Small intestine (tissue), 7 donors: ENCODE measurements around the gene AP4E1. TPM values are rescaled to one million over a fixed set of nuclear protein-coding genes. Genes with fewer than 3 reads are reported as not detected.
"Not testable (repeated sequence)": the region's sequence is repeated elsewhere in the genome, so short reads cannot be mapped to it uniquely, and the experiment has no call there.

Source experiments
- DNase-seq, 2 donors: peaks; one replicate each; pipeline versions ENCODE4 v3.0.0 to v3.0.0-alpha.2; 2013
- FAIRE-seq: peaks from 2 replicates; lab custom pipeline; 2012; peaks lifted over from hg19 to GRCh38; lab: Jason Lieb, UNC
- H3K27ac ChIP-seq, 3 donors: one replicate each; pipeline ENCODE4 v1.5.1; 2013; ENCODE audit warnings: low read length in 2 of 3, mild to moderate bottlenecking in 2 of 3, control low read depth in 1 of 3, inconsistent platforms in 1 of 3, low read depth in 1 of 3, moderate library complexity in 1 of 3
- H3K27me3 ChIP-seq, 3 donors: one replicate each; pipeline ENCODE4 v1.6.1; 2013; ENCODE audit warnings: low read length in 3 of 3, inconsistent platforms in 1 of 3; ENCODE audit not compliant: control insufficient read depth in 3 of 3, insufficient read depth in 3 of 3
- H3K36me3 ChIP-seq, 3 donors: one replicate each; pipeline ENCODE4 v1.6.1; 2013; ENCODE audit warnings: low read length in 3 of 3, inconsistent platforms in 1 of 3, low read depth in 1 of 3, mild to moderate bottlenecking in 1 of 3, moderate library complexity in 1 of 3; ENCODE audit not compliant: control insufficient read depth in 3 of 3, insufficient read depth in 2 of 3
- H3K4me1 ChIP-seq, 3 donors: one replicate each; pipeline ENCODE4 v1.6.1; 2013; ENCODE audit warnings: low read length in 2 of 3, inconsistent platforms in 1 of 3, low read depth in 1 of 3, mild to moderate bottlenecking in 1 of 3, moderate library complexity in 1 of 3; ENCODE audit not compliant: control insufficient read depth in 3 of 3, insufficient read depth in 2 of 3
- H3K4me3 ChIP-seq, 3 donors: one replicate each; pipeline ENCODE4 v1.5.1; 2013; ENCODE audit warnings: low read length in 3 of 3, control low read depth in 1 of 3, inconsistent platforms in 1 of 3, low read depth in 1 of 3, mild to moderate bottlenecking in 1 of 3, moderate library complexity in 1 of 3
- H3K9me3 ChIP-seq, 2 donors: one replicate each; pipeline ENCODE4 v1.6.1; 2013; ENCODE audit warnings: low read depth in 1 of 2, low read length in 1 of 2; ENCODE audit not compliant: control insufficient read depth in 2 of 2, insufficient read depth in 1 of 2
- WGBS, 3 donors: extraction: QIAGEN DNeasy Blood & Tissue Kit; methylation state at CpG; one replicate each; pipeline ENCODE4 v1.1.7; 2013; 5-methylcytosine and 5-hydroxymethylcytosine counted together
- polyA plus RNA-seq, 4 donors: library from polyadenylated mRNA; stranded (reverse) in 3 of 4; unstranded in 1 of 4; fragments of 200-250 nt in 3 of 4; fragments of 120-200 nt in 1 of 4; gene quantifications; one replicate each; pipeline versions ENCODE4 v1.2.1 to v1.2.3, GENCODE V29; 2013
- donor health status: healthy with polysubstance abuse.
- donor health status: control.
- donor health status: control.
- donor health status: Bipolar disorder and iron deficiency.
- donor health status: healthy.

The AP4E1 gene
- polyA plus RNA-seq, 4 donors, result 3.0 to 7.5 (median 3.7) TPM

- H3K27ac ChIP-seq, H3K27me3 ChIP-seq, H3K9me3 ChIP-seq, H3K4me1 ChIP-seq, H3K36me3 ChIP-seq, H3K4me3 ChIP-seq, FAIRE-seq, DNase-seq: not testable (repeated sequence)
- WGBS, 3 donors, result 81 to 93% (median 86%) methylated on average over 8 of the region's 8 CpGs
Observed at GRCh38 chr15:50901390-50901789, 7.1 kb upstream of the AP4E1 start.

- no peak overlapping the region for H3K27ac ChIP-seq
- H3K4me3 ChIP-seq, result no peak overlapping the region
- no peaks in the 10 kb centered on the region for H3K9me3 ChIP-seq
- H3K4me1 ChIP-seq, result peaks cover 0 to 8% (median 0%) of the 10 kb centered on the region in 3 donors
- no peak for FAIRE-seq
- H3K36me3 ChIP-seq, result no peaks in the 10 kb centered on the region
- no peak for DNase-seq
- H3K27me3 ChIP-seq, result no peaks in the 10 kb centered on the region
Observed at GRCh38 chr15:50904211-50904610, 4.3 kb upstream of the AP4E1 start.

GRCh38 chr15:50905055-50905454 is 3.4 kb upstream of the AP4E1 start:
- FAIRE-seq (no peak), DNase-seq (no peak)
- Histone ChIP-seq H3K4me3 (no peak overlapping the region), H3K27ac (no peak overlapping the region), H3K36me3 (peaks cover 0 to under 1% (median 0%) of the 10 kb centered on the region in 3 donors), H3K4me1 (peaks cover 0 to 8% (median 0%) of the 10 kb centered on the region in 3 donors), H3K9me3 (no peaks in the 10 kb centered on the region), H3K27me3 (no peaks in the 10 kb centered on the region)
- 91 to 98% (median 96%) methylated on average over 4 of the region's 4 CpGs for WGBS, 3 donors

GRCh38 chr15:50906954-50907600 is 1.4 kb upstream of the AP4E1 start:
- H3K27ac ChIP-seq, result peak overlapping the region in 2 of 3 donors; percentile 56 to 98
- no peaks in the 10 kb centered on the region for H3K9me3 ChIP-seq
- no peak for FAIRE-seq
- peaks cover 2 to 4% (median 2%) of the 10 kb centered on the region in 3 donors for H3K36me3 ChIP-seq
- WGBS, 3 donors, result 15 to 52% (median 34%) methylated on average over 16 of the region's 16 CpGs
- peaks cover 0 to 8% (median 0%) of the 10 kb centered on the region in 3 donors for H3K4me1 ChIP-seq
- DNase-seq, result peak; percentile 68 to 90
- no peaks in the 10 kb centered on the region for H3K27me3 ChIP-seq
- peak overlapping the region in 2 of 3 donors; percentile 76 to 81 for H3K4me3 ChIP-seq

- no peak for FAIRE-seq
- H3K27ac ChIP-seq, result peak overlapping the region; percentile 56 to 98 (median 80)
Observed at GRCh38 chr15:50907601-50908208, 778 bp upstream of the AP4E1 start.

GRCh38 chr15:50909010-50909317 is 481 bp downstream of the AP4E1 start:
- Histone ChIP-seq H3K4me1 (peaks cover 0 to 8% (median 0%) of the 10 kb centered on the region in 3 donors), H3K4me3 (peak overlapping the region; percentile 76 to 85 (median 81)), H3K27ac (peak overlapping the region; percentile 47 to 86 (median 61)), H3K36me3 (peaks cover 2 to 9% (median 4%) of the 10 kb centered on the region in 3 donors), H3K9me3 (no peaks in the 10 kb centered on the region), H3K27me3 (no peaks in the 10 kb centered on the region)
- DNase-seq (no peak), FAIRE-seq (no peak)
- 0 to 1% (median 0%) methylated on average over 11 of the region's 11 CpGs for WGBS, 3 donors

More at GRCh38 chr15:50907601-50908208, 778 bp upstream of the AP4E1 start:
- Histone ChIP-seq H3K27me3 (no peaks in the 10 kb centered on the region), H3K9me3 (no peaks in the 10 kb centered on the region), H3K4me3 (peak overlapping the region; percentile 76 to 81 (median 78)), H3K4me1 (peaks cover 0 to 8% (median 0%) of the 10 kb centered on the region in 3 donors), H3K36me3 (peaks cover 2 to 8% (median 4%) of the 10 kb centered on the region in 3 donors)
- 0 to 1% (median 0%) methylated on average over 27 to 31 of the region's 31 CpGs for WGBS, 3 donors
- DNase-seq, result peak in 1 of 2 donors; percentile 58

- DNase-seq, H3K4me1 ChIP-seq, H3K4me3 ChIP-seq, H3K9me3 ChIP-seq, FAIRE-seq, H3K27ac ChIP-seq, H3K27me3 ChIP-seq: not testable (repeated sequence)
- WGBS, 3 donors, result 70 to 83% (median 80%) methylated on average over 3 of the region's 3 CpGs
- H3K36me3 ChIP-seq, result peaks cover 2 to 13% (median 4%) of the 10 kb centered on the region in 3 donors
Observed at GRCh38 chr15:50910426-50910795, 1.9 kb downstream of the AP4E1 start.

- no peaks in the 10 kb centered on the region for H3K9me3 ChIP-seq
- WGBS, 3 donors, result 85 to 90% (median 89%) methylated on average over 2 of the region's 2 CpGs
- H3K27ac ChIP-seq, result no peak overlapping the region
- DNase-seq (no peak), FAIRE-seq (no peak)
- H3K4me3 ChIP-seq, result no peak overlapping the region
- no peaks in the 10 kb centered on the region for H3K27me3 ChIP-seq
- peaks cover 0 to 8% (median 0%) of the 10 kb centered on the region in 3 donors for H3K4me1 ChIP-seq
- H3K36me3 ChIP-seq, result peaks cover 2 to 15% (median 4%) of the 10 kb centered on the region in 3 donors
Observed at GRCh38 chr15:50911001-50911400, 2.5 kb downstream of the AP4E1 start.
